ENCODE data around the gene EML6. TPM values are rescaled to one million over a fixed set of nuclear protein-coding genes. Genes with fewer than 3 reads are reported as not detected.

Gene EML6
- total RNA-seq, 2 donors from 2014 or later = 1.0 to 1.4 TPM

DNA sequence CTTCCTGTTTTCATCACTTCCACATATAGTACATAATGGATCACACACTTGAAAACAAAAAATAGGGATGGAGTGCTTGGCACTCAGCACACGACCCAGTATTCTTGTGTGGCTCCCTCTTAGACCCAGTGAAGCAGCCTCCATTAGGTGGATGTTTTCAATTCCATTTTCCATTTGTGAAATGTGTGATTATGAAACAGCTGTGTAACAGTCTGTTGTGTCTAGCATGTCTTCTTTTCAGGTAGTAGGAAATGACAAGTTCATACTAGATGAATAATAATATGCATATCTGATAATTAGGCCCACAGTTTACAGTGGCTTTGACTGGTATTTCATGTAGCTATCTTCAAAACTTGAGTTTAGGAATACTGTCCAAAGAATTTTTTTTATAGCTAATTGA is 35.5 kb downstream of the EML6 start:
- Mint-ChIP-seq H3K36me3 (ENCODE audit: low read depth) (no peaks in the 10 kb centered on the region), H3K4me3 (no peak overlapping the region), H3K4me1 (peaks cover 6% of the 10 kb centered on the region), H3K27ac (no peak overlapping the region), H3K9me3 (no peaks in the 10 kb centered on the region), H3K27me3 (no peaks in the 10 kb centered on the region)
- ATAC-seq (replicated peaks) = no peak

GRCh38 chr2:54760310-54760709 is 36.8 kb downstream of the EML6 start:
- Mint-ChIP-seq H3K9me3 (no peaks in the 10 kb centered on the region), H3K36me3 (ENCODE audit: low read depth) (no peaks in the 10 kb centered on the region), H3K27ac (no peak overlapping the region), H3K4me1 (peaks cover 6% of the 10 kb centered on the region), H3K4me3 (no peak overlapping the region), H3K27me3 (no peaks in the 10 kb centered on the region)
- no peak for ATAC-seq (replicated peaks)

- peak; percentile 41 for ATAC-seq (replicated peaks)
- no peaks in the 10 kb centered on the region for H3K27me3 Mint-ChIP-seq
- peaks cover 4% of the 10 kb centered on the region for H3K4me1 Mint-ChIP-seq
- H3K27ac Mint-ChIP-seq = no peak overlapping the region
- no peak overlapping the region for H3K4me3 Mint-ChIP-seq
- no peaks in the 10 kb centered on the region for H3K9me3 Mint-ChIP-seq
- no peaks in the 10 kb centered on the region for H3K36me3 Mint-ChIP-seq (ENCODE audit: low read depth)
Observed at GRCh38 chr2:54763636-54764291, 40.3 kb downstream of the EML6 start.

DNA sequence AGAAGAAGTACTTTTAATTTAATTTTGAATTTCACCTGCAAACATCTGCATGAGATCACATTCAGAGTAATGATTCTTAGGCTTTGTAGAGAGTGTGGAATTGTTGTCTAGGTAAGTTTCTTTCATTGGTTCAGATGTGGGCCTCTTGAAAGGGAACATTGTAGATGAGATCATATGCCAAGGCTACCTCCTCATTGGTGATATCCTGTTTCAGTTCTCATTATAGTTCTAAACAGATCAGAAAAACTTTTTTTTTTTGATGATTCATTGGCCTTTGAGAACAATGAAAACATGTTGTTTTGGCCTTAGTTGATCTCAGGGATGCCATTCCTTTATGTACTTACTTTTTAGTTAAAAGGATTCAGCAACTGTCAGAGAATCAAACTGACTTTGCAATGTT is 44.5 kb downstream of the EML6 start:
- peak overlapping the region; percentile 84 for H3K27ac Mint-ChIP-seq
- peak; percentile 97 for ATAC-seq (replicated peaks)
- H3K27me3 Mint-ChIP-seq = peaks cover 3% of the 10 kb centered on the region
- peaks cover 4% of the 10 kb centered on the region for H3K4me1 Mint-ChIP-seq
- H3K36me3 Mint-ChIP-seq (ENCODE audit: low read depth) = no peaks in the 10 kb centered on the region
- H3K9me3 Mint-ChIP-seq = no peaks in the 10 kb centered on the region
- H3K4me3 Mint-ChIP-seq = peak overlapping the region; percentile 39

DNA sequence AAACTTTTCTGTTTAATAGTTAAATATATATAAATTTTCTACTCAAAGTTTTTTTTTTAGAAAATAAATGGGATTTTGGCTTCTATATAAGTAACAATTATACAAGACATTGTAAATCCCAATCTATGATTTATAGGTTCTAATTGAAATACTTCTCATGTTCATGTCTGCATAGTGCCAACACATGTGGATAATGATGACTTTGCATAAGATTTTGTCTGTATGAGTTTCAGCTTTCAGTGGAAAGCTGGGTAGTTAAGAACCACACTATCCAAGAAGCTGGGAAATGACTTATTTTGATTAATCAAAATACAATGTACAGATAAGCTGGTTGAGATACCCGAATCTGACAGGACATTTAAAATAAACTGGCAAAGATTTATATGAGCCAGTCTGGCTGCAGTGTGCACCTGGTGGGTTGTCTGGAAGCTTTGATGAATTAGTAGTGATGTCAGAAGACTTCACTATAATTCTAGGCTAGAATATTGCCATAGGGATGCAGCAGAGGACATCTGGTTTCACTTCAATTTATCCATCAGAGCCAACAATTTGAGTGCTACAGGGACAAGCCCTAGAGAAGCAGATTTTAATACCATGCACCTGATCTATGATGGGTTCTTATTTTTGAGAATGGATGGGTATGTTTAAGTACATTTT is 45.4 kb downstream of the EML6 start:
- H3K4me3 Mint-ChIP-seq = no peak overlapping the region
- H3K9me3 Mint-ChIP-seq = no peaks in the 10 kb centered on the region
- no peaks in the 10 kb centered on the region for H3K36me3 Mint-ChIP-seq (ENCODE audit: low read depth)
- peaks cover 4% of the 10 kb centered on the region for H3K4me1 Mint-ChIP-seq
- peaks cover 3% of the 10 kb centered on the region for H3K27me3 Mint-ChIP-seq
- no peak overlapping the region for H3K27ac Mint-ChIP-seq
- ATAC-seq (replicated peaks) = no peak

GRCh38 chr2:54770211-54770610 is 46.7 kb downstream of the EML6 start:
- ATAC-seq (replicated peaks) = no peak
- Mint-ChIP-seq H3K4me1 (peaks cover 4% of the 10 kb centered on the region), H3K27me3 (peaks cover 3% of the 10 kb centered on the region), H3K36me3 (ENCODE audit: low read depth) (no peaks in the 10 kb centered on the region), H3K4me3 (no peak overlapping the region), H3K27ac (no peak overlapping the region), H3K9me3 (peaks cover 2% of the 10 kb centered on the region)

DNA sequence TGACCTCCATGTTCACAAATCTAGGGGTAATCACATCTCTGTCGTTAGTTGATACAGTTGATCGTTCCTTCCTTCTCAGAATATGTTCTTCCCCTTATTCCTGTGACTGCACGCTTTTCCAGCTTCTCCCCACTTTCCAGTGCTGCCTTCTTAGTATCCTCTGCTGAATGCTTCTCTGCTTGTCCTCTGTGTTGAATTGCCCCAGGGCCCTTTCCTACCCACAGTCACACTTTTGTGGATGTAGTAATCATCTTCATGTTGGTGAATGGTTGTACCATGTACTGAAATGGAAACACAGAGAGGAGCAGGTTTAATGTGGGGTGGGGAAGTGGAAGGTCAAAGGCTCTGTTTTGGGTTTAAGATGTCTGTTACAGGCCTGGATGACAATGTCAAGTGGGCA is 47.2 kb downstream of the EML6 start:
- Mint-ChIP-seq H3K36me3 (ENCODE audit: low read depth) (no peaks in the 10 kb centered on the region), H3K9me3 (peaks cover 5% of the 10 kb centered on the region), H3K4me1 (peaks cover 4% of the 10 kb centered on the region), H3K4me3 (no peak overlapping the region), H3K27ac (no peak overlapping the region), H3K27me3 (peaks cover 3% of the 10 kb centered on the region)
- ATAC-seq (replicated peaks) = no peak

DNA sequence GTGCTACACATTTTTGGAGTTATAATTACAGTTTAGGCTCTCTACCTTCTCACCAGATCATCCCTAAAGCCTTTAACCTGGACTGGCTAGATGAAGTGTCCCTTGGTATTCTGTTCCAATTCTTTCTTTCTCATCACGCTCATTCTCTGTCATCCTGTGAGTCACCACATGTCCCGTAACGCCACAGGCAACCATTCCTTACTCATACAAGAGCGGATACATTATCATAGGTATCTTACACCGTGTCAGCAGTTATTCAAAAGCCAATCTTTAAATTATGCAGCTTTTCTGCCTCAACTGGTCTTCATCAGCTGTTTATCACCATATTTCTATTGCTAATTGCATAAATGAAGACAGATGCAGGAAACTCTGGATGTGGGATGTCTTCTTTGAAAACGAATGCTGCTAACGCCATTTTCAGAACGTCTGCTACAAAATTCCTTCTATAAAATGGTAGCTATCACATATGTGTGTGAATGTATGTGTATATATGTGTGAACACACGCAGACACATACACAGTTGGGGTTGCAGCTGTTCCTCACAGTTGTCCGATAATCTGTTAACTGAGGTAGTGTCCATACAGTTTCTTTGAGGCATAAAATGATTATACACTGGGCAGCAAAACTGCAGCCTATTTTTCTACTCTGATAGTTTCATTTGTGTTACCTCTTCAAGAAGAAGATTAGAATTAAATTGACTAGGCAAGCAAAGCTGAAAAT is 47.9 kb downstream of the EML6 start:
- ATAC-seq (replicated peaks) = no peak
- H3K4me1 Mint-ChIP-seq = peaks cover 4% of the 10 kb centered on the region
- no peak overlapping the region for H3K27ac Mint-ChIP-seq
- no peaks in the 10 kb centered on the region for H3K36me3 Mint-ChIP-seq (ENCODE audit: low read depth)
- no peak overlapping the region for H3K4me3 Mint-ChIP-seq
- peaks cover 3% of the 10 kb centered on the region for H3K27me3 Mint-ChIP-seq
- H3K9me3 Mint-ChIP-seq = peaks cover 10% of the 10 kb centered on the region

GRCh38 chr2:54772110-54772509 is 48.6 kb downstream of the EML6 start:
- no peak overlapping the region for H3K27ac Mint-ChIP-seq
- H3K36me3 Mint-ChIP-seq (ENCODE audit: low read depth) = no peaks in the 10 kb centered on the region
- no peak for ATAC-seq (replicated peaks)
- H3K4me1 Mint-ChIP-seq = peaks cover 4% of the 10 kb centered on the region
- H3K27me3 Mint-ChIP-seq = peaks cover 3% of the 10 kb centered on the region
- no peak overlapping the region for H3K4me3 Mint-ChIP-seq
- peaks cover 10% of the 10 kb centered on the region for H3K9me3 Mint-ChIP-seq

GRCh38 chr2:54772531-54772930 is 49.1 kb downstream of the EML6 start:
- Mint-ChIP-seq H3K4me3 (no peak overlapping the region), H3K36me3 (ENCODE audit: low read depth) (no peaks in the 10 kb centered on the region), H3K9me3 (peaks cover 10% of the 10 kb centered on the region), H3K27me3 (peaks cover 3% of the 10 kb centered on the region), H3K4me1 (peaks cover 4% of the 10 kb centered on the region), H3K27ac (no peak overlapping the region)
- no peak for ATAC-seq (replicated peaks)

GRCh38 chr2:54773233-54773632 is 49.8 kb downstream of the EML6 start:
- H3K27me3 Mint-ChIP-seq = peaks cover 3% of the 10 kb centered on the region
- no peaks in the 10 kb centered on the region for H3K36me3 Mint-ChIP-seq (ENCODE audit: low read depth)
- peaks cover 1% of the 10 kb centered on the region for H3K4me1 Mint-ChIP-seq
- H3K9me3 Mint-ChIP-seq = peaks cover 10% of the 10 kb centered on the region
- no peak overlapping the region for H3K27ac Mint-ChIP-seq
- no peak overlapping the region for H3K4me3 Mint-ChIP-seq
- ATAC-seq (replicated peaks) = no peak

DNA sequence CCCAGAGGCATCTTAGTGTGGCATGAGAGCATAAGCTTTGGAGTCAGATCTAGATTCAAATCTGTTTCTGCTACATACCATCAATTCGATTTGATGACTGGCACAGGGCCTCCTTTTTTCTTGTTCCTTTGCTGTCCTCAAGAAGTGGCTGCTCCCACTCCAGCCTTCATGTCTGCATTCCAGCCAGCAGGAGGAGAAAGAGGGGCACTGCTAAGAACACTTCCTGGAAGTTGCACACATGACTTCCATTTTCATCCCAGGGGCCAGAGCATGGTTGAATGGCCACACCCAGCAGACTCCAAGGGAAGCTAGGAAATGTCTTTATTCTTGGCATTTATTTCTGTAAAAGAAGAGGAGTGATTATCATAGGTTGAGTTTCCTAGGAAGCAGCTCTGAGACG is 50.4 kb downstream of the EML6 start:
- H3K36me3 Mint-ChIP-seq (ENCODE audit: low read depth) = no peaks in the 10 kb centered on the region
- H3K9me3 Mint-ChIP-seq = peaks cover 10% of the 10 kb centered on the region
- H3K27me3 Mint-ChIP-seq = peaks cover 3% of the 10 kb centered on the region
- no peak overlapping the region for H3K4me3 Mint-ChIP-seq
- ATAC-seq (replicated peaks) = no peak
- H3K27ac Mint-ChIP-seq = no peak overlapping the region
- H3K4me1 Mint-ChIP-seq = no peaks in the 10 kb centered on the region

DNA sequence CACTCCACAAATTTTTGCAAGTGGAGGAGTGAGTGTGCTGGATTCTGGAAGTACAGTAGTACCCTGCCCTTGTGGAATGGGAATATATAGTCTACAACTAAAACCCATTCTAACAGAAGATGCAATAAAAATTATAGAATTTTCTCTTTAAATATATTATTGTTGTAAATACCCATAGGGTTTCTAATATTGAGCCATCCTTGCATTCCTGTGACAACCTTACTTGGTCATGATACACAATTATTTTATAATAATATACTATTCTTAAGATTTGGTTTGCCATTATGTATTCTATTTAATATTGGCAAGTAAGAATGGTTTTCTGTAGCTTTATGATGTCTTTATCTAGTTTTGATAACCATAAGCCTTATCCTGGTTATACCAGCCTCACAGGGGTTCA is 52.2 kb downstream of the EML6 start:
- peaks cover 3% of the 10 kb centered on the region for H3K27me3 Mint-ChIP-seq
- H3K4me1 Mint-ChIP-seq = no peaks in the 10 kb centered on the region
- no peak for ATAC-seq (replicated peaks)
- no peak overlapping the region for H3K4me3 Mint-ChIP-seq
- no peak overlapping the region for H3K27ac Mint-ChIP-seq
- H3K9me3 Mint-ChIP-seq = peaks cover 10% of the 10 kb centered on the region
- H3K36me3 Mint-ChIP-seq (ENCODE audit: low read depth) = no peaks in the 10 kb centered on the region

DNA sequence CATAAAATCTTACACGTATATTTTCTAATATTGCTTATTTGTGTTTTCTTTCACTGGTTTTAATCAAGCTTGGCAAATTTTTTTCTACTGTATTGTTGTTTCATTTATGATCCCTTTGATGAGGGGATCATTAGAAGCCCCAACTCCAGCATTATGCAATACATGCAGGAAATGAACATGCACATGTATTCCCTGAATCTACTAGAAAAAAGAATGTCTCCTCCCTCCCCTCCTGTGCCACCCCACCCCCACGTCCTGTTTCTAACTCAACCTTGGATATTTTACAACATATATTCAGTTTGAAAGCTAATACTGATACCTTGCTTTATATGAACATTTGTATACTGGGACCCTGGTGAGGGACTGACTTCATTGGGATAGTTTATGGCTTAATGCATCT is 53.0 kb downstream of the EML6 start:
- Mint-ChIP-seq H3K9me3 (peaks cover 10% of the 10 kb centered on the region), H3K27ac (no peak overlapping the region), H3K27me3 (no peaks in the 10 kb centered on the region), H3K4me1 (no peaks in the 10 kb centered on the region), H3K36me3 (ENCODE audit: low read depth) (no peaks in the 10 kb centered on the region), H3K4me3 (no peak overlapping the region)
- no peak for ATAC-seq (replicated peaks)

GRCh38 chr2:54783349-54783748 is 59.9 kb downstream of the EML6 start:
- no peak for ATAC-seq (replicated peaks)
- no peaks in the 10 kb centered on the region for H3K27me3 Mint-ChIP-seq
- no peak overlapping the region for H3K4me3 Mint-ChIP-seq
- H3K27ac Mint-ChIP-seq = no peak overlapping the region
- no peaks in the 10 kb centered on the region for H3K4me1 Mint-ChIP-seq
- no peaks in the 10 kb centered on the region for H3K9me3 Mint-ChIP-seq
- H3K36me3 Mint-ChIP-seq (ENCODE audit: low read depth) = no peaks in the 10 kb centered on the region
